DMS 273 (cell line): ENCODE results near the gene ZBTB5.
"Not testable (repeated sequence)": the region's sequence is repeated elsewhere in the genome, so short reads cannot be mapped to it uniquely, and the experiment has no call there.

Experiments used
- DNase-seq: peaks from one replicate; lab custom pipeline; 2025; ENCODE audit not compliant: unreplicated experiment; lab: John Stamatoyannopoulos, UW

Gene ZBTB5

DNA sequence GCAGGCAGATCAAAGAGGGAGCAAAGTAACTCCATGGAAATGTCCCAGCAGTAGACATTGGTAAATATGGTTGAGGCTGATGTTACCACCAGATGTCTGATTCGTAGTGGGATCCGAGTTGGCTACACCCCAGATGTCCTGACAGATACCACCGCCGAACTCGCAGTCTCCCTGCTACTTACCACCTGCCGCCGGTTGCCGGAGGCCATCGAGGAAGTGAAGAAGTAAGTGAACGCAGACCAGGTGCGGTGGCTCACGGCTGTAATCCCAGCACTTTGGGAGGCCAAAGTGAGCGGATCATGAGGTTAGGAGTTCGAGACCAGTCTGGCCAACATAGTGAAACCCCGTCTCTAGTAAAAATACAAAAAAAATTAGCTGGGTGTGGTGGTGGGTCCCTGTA lies 38.8 kb downstream of the ZBTB5 start:
- not testable (repeated sequence) for DNase-seq

DNA sequence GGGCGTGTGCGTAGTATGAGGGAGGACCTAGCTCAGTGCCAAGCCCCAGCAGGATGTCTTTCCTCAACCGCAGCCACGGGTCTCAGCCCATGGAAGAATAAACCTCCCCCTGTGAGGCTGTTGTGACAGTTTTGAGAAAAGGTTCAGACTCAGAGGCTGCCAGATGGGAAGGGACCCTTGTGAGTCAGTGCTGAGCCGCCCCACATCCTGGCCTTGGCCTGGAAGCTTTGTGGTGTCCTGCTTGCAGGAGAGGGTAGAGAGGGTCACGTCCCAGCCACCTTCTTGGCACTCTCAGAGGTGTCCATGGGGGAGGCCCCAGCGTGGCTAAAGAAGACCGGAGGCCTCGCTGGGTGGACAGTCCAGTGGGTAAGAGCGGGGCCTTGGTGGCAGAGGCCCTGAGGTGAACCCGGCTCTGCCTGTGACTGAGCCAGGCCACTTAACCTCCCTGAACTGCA lies 39.9 kb downstream of the ZBTB5 start:
- DNase-seq: no peak

DNA sequence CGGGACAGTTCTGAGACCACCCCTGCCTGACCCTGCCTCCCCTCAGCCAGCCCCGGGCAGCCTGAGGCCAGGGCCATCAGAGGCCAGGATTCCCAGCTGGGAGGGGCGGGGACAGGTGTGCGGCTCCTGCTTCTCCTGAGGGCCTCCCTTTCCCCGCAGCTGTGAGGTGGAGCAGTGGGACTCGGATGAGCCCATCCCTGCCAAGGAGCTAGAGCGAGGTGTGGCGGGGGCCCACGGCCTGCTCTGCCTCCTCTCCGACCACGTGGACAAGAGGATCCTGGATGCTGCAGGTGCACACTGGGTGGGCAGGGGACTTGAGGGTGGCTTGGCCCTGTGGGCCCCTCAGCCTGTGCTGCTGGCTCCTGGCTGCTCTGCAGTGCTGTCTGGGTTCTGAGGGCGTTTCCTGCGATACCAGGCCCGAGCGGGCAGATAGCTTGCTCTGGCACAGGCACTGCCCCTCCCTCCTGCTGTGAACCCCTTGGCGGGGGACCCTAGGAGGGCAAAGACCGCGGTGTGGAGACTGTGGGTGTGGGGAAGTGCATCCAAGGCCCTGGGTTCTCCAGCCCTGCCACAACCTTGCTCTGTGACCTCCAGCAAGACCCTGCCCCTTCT lies 40.5 kb downstream of the ZBTB5 start:
- DNase-seq: no peak

DNA sequence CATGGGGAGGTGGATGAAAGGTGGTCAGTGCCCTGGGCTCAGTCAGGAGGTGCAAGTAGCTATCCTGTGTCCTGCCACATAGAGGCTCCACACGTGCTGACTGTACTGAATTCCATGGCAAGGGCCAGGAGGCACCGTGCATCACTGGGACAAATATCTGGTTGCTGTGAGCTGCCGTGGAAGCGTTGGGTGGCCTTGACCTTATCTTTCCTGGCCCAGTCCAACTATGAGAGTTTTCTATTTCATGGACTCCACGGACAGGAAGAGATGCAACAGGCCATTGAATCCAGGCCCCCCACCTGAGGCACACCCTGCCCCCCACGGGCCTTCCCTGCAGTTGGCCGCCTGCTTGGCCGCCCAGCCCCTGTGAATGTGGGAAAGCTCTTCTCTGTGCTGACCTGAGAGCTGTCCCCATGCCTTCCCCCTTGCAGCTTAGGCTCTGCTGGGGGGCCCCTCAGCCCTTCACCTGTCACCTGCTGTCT lies 41.0 kb downstream of the ZBTB5 start:
- DNase-seq: no peak

DNA sequence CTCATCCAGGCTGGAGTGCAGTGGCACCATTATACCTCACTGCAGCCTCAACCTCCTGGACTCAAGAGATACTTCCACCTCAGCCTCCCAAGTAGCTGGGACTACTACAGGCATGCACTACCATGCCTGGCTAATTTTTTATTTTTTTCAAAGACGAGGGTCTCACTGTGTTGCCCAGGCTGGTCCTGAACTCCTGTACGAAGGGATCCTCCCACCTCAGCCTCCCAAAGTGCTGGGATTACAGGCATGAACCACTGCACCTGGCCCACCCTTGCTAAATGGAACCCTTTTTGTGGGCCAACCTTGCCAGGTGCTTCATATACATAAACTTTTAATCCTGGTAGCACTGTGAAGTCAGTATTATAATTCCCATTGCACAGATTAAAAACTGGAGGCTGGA lies 41.7 kb downstream of the ZBTB5 start:
- DNase-seq: no peak

DNA sequence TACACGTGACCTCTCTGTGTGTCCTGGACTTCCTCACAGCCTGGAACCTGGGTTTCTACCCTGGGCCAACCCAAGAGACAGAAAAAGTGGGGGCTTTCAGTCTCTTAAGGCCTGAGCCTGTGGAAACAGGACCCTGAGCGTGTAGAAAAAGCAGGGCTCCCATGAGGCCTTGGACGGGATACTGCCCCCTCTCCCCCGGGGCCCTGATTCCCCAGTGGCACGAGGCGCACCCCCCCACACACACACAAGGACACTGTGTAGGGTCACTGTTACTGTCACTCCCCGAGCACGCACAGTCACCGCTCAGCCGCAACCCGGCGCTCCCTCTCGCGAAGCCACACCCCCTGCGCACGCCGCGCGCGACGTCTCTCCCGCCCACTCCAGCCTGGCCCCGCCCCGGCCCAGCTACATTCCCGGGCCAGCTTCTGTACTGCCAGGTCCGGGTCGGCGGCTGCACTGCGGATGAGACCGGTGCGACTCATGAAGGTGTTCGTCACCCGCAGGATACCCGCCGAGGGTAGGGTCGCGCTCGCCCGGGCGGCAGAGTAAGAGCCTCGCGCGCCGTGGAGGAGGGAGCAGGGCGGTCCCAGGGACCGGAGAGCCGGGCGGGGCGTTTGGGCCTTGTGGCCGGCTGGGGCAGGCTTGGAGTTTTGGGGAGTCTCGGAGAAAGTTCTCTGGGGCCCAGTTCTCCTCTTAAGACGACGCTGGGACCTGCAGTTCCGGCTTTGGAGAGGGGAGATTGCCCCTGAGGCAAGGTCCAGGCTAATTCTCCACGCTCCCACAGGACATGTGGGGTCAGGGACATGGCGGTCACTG lies 42.8 kb downstream of the ZBTB5 start, which contains the start of gene GRHPR:
Gene GRHPR, plus strand, starts transcription at position 408 of the 816 bp plus-strand sequence. Its CDS starts 55 bp downstream, at position 463.
- peak; percentile 88 for DNase-seq

DNA sequence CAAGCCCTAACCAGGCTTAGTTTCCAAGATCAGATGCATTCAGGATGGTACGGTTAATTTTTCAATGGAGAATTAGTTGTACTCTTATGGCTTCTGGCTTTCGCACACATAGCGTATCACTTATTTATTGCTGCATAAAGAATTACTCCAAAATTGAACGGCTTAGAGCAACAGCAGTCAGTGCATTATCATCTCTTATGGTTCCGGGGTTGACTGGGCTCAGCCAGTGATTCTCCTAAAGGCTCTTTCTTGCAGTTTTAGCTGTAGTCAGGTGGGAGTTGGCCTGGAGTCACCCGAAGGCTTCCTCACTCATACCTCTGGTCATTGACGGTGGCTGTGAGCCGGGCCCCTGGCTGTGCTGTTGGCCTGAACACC lies 43.3 kb downstream of the ZBTB5 start:
- no peak for DNase-seq

DNA sequence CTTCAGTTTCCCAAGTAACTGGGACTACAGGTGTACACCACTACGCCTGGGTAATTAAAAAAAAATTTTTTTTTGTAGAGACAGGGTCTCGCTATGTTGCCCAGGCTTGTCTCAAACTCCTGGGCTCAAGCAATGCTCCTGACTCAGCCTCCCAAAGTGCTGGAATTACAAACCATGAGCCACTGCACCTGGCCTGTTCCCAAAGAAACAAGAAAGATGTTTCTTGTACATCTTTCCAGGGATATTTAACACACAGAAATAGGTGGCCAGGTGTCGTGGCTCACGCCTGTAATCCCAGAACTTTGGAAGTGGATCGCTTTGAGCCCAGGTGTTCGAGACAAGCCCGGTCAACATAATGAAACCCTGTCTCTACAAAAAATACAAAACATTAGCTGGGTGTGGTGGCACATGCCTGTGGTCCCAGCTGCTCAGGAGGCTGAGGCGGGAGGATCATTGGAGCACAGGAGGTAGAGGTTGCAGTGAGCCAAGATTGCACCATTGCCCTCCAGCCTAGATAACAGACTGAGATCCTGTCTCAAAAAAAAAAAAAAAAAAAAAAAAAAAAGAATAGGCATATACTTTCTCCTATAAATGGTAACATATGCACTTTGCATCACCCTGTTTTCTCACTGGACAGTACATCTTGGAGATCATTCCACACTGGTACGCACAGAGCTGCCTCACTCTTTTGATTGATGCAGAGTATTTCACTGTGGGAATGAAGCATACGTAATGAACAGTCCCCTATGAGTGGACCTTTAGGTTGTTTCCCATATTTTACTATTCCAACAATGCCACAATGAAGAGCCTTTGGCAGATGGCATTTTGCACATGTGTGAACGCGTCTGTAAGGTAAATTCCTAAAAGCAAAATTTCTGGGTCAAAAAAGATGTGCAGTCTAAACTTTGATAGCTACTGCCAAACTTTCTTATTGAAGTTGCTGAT lies 44.7 kb downstream of the ZBTB5 start:
- DNase-seq: no peak

DNA sequence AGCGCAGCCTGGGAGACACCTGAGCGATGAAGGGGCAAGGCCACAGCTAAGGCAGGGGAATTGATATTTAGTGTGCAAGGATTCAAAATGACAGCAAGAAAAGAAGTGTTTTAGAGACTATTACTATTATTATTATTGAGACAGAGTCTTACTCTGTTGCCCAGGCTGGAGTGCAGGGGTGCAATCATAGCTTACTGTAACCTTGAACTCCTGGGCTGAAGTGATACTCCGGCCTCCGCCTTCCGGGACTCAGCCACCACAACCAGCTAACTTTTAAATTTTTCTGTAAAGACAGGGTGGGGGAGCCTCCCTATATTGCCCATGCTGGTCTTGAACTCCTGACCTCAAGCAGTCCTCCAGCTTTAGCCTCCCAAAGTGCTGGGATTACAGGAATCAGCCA lies 46.0 kb downstream of the ZBTB5 start:
- DNase-seq: no peak

DNA sequence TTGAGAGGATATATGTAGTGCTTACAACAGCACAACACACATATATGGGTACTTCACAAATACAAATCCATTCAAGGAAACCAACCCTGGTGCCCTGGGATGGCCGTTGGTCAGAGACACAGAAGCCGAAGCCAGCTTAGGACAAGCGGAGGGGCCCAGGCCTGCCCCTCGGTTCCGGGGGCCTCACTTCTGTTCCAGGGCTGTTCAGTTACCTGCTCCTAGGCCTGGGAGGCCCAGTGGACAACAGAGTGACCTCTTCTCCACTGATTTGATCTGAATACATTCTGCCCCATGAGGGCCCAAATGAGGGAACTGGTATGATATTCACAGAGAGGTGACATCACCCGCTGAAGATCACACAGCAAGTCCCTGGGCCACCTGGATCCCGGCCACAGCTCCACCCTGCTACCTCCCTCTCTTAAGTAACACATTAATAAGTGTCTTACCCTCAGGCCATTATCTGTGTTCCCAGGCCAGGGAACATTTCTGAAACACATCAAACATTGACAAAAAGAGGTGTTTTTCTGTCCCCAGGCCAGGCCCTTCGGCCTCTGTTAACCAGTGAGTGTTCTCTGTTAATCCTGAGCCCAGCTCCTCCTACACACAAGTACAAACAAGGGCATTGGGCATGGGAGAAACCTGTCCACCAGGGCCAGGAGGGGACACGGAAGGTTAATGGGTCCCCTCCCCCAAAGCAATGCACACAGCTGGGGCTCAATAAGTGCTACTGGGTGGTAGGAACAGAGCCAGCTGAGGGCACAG lies 47.2 kb downstream of the ZBTB5 start:
- DNase-seq: no peak

DNA sequence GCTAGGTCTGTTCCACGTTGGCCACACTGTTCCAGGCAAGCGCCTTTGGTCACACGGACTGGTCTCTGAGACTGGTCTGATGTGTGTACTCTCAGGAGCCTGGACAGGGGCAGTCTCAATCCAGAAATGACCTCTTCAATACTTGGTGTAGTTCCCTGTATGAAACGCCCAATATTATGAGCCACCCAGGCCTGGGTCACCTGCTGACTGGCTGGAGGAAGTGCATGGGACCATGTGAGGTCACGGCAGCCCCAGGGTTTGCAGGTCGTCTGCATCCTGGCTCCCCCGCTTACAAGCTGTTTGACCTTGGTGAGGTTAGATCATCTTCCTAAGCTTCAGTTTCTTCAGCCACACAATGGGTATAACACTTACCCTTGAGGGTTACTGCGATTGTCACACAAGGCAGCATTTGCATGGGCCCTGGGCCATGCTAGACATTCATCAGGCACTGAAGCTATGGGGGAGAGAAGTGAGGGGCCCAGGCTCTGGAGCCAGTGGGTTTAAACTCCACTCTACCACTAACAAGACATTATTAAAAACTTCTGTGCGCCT lies 47.9 kb downstream of the ZBTB5 start:
- DNase-seq: no peak

DNA sequence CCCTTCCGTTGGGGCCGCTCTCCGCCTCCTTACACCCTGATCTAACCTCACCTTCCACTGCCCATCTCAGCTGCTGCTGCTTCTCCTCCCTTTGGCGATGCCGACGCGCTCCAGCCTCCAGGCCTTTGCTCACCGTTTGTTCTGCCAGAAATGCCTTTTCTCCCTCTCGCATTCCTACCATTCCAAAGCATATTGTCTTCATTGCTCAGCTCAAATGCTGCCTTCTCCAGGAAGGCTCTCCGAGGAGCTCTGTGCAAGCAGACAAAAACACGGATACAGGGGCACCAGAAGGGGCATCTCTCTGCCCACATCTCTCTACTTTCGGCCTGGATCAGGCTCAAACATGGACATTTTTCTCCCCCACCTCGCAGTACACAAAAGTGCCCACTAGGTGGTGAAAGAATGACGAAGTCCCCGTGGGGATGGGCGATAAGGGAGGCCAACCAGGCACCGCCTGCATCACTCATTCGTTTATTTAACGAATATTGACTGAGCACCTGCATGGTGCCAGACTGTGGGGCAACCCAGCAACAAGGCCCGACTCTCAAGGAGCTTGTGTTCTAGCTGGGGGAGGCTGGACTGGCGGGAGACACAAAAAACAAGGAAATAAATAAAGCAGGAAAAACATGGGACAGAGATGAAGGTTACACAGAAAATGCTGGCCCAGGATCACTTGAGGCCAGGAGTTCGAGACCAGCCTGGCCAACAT lies 50.1 kb downstream of the ZBTB5 start:
- peak; percentile 91 for DNase-seq

DNA sequence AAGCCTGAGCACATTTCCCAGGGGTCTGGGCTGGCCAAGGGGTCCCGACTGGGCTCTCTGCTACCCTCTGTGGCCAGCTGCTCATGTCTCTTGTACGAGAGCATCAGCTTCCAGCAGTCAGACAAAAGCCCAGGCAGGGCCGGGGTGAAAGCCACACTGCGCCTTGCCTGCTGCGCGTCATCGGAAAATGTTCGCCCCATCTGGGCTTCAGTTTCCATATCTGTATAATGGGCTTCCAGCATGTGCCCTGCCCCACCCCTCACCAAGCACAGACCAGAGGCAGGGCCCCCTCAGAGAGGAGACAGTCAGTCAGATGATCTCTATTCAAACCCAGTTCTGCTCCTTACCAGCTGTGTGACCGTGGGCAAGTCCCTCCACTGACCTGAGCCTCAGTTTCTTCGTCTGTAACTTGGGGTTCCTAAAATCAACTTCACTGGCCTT lies 50.7 kb downstream of the ZBTB5 start:
- no peak for DNase-seq

DNA sequence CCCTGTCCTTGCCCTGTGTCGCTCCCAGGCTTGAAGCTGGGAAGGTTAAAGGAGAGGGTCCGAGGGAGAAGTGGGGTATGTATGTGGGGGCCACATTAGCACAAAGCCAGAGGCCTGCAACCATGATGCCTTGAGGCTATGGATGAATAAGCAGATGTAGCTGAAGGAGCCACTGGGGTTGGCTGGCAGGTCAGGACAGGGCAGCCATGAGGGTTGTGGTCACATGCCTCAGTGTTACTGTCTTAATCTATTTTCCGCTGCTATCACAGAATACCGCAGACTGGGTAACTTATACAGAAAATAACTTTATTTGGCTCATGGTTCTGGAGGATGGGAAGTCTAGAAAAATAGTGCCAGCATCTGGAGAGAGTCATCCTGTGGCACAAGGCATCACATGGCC lies 51.9 kb downstream of the ZBTB5 start:
- DNase-seq: no peak

DNA sequence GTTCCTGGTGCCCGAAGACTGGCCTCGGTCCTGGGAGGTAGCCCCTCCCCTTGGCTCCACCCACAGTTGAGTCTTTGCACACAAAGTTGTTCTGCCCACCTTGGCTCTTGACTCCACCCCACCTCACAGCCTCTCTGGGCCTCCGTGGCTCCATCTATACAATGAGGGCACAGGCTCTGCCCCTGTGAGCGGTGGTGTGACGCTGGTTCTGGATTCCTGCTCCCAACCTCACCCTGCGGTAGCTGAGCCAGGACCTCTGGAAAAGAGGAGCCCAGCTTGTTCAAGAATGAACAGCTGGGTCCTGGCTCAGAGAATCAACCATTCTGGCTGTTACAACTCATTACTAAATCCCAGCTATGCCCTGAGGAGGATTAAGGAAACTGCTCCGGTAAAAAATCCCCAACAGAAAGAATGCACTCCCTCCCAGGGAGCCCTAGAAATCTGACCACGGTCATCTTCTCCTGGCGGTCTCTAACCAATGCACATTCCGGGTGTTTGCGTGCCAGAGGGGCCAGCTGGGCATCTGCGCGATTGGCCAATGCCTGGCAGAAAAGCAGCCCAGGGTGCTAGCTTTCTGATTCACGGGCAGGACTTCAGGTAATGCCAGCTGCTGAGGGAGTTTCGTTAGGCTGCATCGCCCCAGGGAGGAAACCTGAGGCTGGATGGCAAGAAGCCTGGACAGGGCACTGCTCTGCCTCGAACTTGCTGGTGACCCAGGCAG lies 52.7 kb downstream of the ZBTB5 start:
- peak; percentile 73 for DNase-seq

DNA sequence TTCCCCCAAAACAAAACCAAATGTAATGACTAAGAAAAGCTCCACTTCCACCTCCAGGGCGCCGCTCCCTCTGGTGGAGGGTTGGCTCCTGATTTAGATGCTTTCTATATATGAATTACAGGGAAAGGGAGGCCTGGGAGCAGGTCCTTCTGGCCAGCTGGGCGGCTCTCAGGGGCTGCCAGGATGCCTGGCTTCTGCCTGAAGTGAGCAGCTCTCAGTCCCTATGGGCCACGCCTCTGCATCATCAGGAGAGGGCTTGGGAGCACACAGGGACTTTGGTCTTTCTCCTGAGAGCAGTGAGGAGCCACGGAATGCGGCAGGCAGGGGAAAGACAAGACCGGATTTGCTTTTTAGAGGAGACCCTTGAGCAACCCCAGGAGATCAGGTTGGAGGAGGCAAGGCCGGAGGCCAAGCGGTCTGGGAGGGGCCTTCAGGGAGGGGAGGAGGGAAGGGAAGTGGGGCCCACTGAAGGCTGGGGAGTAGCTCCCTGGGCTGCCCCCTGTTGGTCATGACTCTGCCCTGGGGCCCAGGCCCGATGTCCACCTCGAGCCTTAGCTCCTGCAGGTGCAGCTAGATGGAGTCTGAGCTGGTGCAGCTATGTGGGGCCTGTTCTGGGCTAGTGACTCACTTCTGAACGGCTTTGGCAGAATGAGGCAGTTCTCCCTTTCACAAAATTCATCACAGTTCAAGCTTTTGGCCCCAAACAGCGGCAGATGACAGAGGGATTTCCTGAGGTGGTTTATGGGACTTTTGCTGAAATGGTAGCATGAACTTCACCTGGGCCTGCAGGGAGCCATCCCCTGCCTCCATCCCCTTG lies 54.1 kb downstream of the ZBTB5 start:
- peak; percentile 52 for DNase-seq

DNA sequence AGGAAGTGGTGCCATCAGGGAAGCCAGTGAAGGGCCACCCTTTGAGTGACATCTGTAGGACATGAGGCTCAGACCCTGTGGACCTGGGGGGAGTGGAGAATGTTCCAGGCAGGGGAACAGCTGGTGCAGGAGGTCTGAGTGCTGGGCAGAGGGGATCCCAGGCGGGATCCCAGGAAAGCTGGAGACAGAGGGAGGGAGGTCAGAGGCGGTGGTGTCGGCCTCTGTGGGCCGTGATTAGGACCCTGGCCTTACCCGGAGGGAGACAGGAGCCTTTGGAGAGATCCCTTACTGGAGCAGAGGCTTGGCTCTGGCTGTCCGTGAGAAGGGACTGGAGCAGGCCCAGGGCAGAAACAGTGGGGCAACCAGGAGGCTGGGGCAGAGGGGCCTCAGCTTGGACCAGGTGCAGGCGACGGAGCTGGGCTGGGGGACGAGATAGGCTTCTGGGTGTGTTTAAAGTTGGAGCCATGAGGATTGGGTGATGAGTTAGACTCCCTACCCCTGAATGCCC lies 54.8 kb downstream of the ZBTB5 start:
- DNase-seq: no peak
